SK-N-SH treated with all-trans-retinoic acid at 6 μM for 48 hours (cell line): Measurements from ENCODE around the gene TMEM62.
A peak's percentile ranks its signal among the peaks of the same experiment; 100 is the strongest.

Experiments
- ARNTL ChIP-seq: fragments of 450-650 bp; formaldehyde crosslinking; IDR thresholded peaks from 2 replicates; pipeline ENCODE4 v1.5.0; 2020; ENCODE audit warnings: low read depth, mild to moderate bottlenecking, moderate library complexity, borderline replicate concordance
- BACH2 ChIP-seq: fragments of 250-450 bp; sonication (Bioruptor Pico); IDR thresholded peaks from 2 replicates; pipeline ENCODE4 v1.9.0; 2021; ENCODE audit warnings: mild to moderate bottlenecking, borderline replicate concordance
- OSR1 ChIP-seq: fragments of 250-450 bp; sonication (Bioruptor Pico); IDR thresholded peaks from 2 replicates; pipeline ENCODE4 v1.8.0; 2022; ENCODE audit warnings: moderate library complexity, mild to moderate bottlenecking, inconsistent platforms
- PPARA ChIP-seq: fragments of 250-450 bp; sonication (Bioruptor Pico); IDR thresholded peaks from 2 replicates; pipeline ENCODE4 v1.5.0; 2020; ENCODE audit warnings: mild to moderate bottlenecking, borderline replicate concordance
- RARB ChIP-seq: fragments of 250-450 bp; sonication (Bioruptor Pico); IDR thresholded peaks from 2 replicates; pipeline ENCODE4 v1.8.0; 2021; ENCODE audit warnings: mild to moderate bottlenecking, moderate library complexity
- TOX ChIP-seq: fragments of 250-450 bp; sonication (Bioruptor Pico); IDR thresholded peaks from 2 replicates; pipeline ENCODE4 v1.8.0; 2021; ENCODE audit warnings: mild to moderate bottlenecking, moderate library complexity, borderline replicate concordance
- ZC3H10 ChIP-seq: fragments of 250-450 bp; sonication (Bioruptor Pico); IDR thresholded peaks from 2 replicates; pipeline ENCODE4 v1.5.1; 2021; ENCODE audit warnings: mild to moderate bottlenecking, moderate library complexity
- ZFP3 ChIP-seq: fragments of 250-450 bp; sonication (Bioruptor Pico); IDR thresholded peaks from 2 replicates; pipeline ENCODE4 v1.5.0; 2020; ENCODE audit warnings: mild to moderate bottlenecking, moderate library complexity
- ZNF565 ChIP-seq: fragments of 450-650 bp; formaldehyde crosslinking; conservative IDR thresholded peaks from 2 replicates; pipeline ENCODE4 v1.5.0; 2020; ENCODE audit warnings: low read depth, mild to moderate bottlenecking, moderate library complexity
- TF ChIP-seq, protein P1 (sequence below): fragments of 250-450 bp; sonication (Bioruptor Pico); IDR thresholded peaks from 2 replicates; pipeline ENCODE4 v1.5.1; 2020; ENCODE audit warnings: low read depth, mild to moderate bottlenecking, moderate library complexity
- TF ChIP-seq, protein P2 (sequence below): fragments of 250-450 bp; sonication (Bioruptor Pico); IDR thresholded peaks from 2 replicates; pipeline ENCODE4 v1.8.0; 2020; ENCODE audit warnings: mild to moderate bottlenecking, moderate library complexity, borderline replicate concordance

DNA sequence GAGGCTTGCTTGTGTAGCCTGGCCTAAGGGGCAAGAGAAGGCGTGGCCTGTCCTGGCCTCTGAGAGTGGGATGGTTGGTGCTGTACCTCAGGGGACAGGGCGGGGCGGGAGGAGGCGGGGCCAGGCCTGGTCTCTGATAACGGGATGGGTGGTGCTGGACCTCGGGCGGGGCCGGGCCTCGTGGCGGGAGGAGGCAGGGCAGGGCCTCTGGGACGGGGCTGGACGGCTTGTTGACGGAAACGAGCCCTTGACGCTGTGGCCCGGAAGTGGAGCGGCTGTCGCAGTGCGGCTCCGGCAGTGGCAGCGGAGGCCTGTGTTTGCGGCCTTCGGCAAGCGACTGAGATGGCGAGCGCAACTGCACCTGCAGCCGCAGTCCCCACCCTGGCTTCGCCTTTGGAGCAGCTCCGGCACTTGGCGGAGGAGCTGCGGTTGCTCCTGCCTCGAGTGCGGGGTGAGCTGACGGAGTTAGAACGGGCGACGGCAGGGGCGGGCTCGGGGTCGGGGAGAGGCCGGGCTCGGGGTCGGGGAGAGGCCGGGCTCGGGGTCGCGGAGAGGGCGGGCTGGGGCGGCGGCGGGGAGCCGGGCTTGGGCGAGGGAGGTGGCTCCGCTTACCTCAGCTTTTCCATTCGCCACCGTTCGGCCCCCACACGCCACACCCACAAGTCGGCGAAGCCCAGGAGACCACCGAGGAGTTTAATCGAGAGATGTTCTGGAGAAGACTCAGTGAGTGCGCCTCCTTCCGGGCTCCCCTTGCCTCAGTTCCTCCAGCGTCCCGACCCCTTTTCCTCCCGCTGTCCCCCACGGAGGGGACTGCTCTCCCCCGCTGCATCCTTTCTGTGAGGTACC, 52.0 kb downstream of the TMEM62 start, which contains the start of gene CCNDBP1:
- TF ChIP-seq ZNF565 (CRISPR knock-in tag) (no peak), BACH2 (CRISPR knock-in tag) (no peak), ARNTL (CRISPR knock-in tag) (no peak), OSR1 (CRISPR knock-in tag) (no peak), ZFP3 (CRISPR knock-in tag) (0 out of 2 replicates have a peak, but pooled peaks have one; percentile 11), PPARA (no peak), RARB (CRISPR knock-in tag) (no peak), TOX (CRISPR knock-in tag) (no peak), ZC3H10 (CRISPR knock-in tag) (no peak)
- TF ChIP-seq, protein P1, sequence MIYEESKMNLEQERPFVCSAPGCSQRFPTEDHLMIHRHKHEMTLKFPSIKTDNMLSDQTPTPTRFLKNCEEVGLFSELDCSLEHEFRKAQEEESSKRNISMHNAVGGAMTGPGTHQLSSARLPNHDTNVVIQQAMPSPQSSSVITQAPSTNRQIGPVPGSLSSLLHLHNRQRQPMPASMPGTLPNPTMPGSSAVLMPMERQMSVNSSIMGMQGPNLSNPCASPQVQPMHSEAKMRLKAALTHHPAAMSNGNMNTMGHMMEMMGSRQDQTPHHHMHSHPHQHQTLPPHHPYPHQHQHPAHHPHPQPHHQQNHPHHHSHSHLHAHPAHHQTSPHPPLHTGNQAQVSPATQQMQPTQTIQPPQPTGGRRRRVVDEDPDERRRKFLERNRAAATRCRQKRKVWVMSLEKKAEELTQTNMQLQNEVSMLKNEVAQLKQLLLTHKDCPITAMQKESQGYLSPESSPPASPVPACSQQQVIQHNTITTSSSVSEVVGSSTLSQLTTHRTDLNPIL, result no peak
- TF ChIP-seq, protein P2, sequence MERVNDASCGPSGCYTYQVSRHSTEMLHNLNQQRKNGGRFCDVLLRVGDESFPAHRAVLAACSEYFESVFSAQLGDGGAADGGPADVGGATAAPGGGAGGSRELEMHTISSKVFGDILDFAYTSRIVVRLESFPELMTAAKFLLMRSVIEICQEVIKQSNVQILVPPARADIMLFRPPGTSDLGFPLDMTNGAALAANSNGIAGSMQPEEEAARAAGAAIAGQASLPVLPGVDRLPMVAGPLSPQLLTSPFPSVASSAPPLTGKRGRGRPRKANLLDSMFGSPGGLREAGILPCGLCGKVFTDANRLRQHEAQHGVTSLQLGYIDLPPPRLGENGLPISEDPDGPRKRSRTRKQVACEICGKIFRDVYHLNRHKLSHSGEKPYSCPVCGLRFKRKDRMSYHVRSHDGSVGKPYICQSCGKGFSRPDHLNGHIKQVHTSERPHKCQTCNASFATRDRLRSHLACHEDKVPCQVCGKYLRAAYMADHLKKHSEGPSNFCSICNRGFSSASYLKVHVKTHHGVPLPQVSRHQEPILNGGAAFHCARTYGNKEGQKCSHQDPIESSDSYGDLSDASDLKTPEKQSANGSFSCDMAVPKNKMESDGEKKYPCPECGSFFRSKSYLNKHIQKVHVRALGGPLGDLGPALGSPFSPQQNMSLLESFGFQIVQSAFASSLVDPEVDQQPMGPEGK (CRISPR knock-in tag), result no peak
